ENCODE data around the gene HOXA5. TPM values are rescaled to one million over a fixed set of nuclear protein-coding genes. Genes with fewer than 3 reads are reported as not detected.

HOXA5 gene
- total RNA-seq, 1 experiment from 2014 or later = 7.5 TPM

- Histone ChIP-seq H3K4me3 (ENCODE audit: low read length) (peak overlapping the region; percentile 84), H2AFZ (ENCODE audit: low read length) (peak overlapping the region; percentile 91), H3K27ac (ENCODE audit: low read length) (peak overlapping the region; percentile 97), H3K36me3 (ENCODE audit: low read depth, low read length) (peaks cover 23% of the 10 kb centered on the region), H3K79me2 (ENCODE audit: low read length) (peaks cover 51% of the 10 kb centered on the region), H3K27me3 (ENCODE audit: low read length) (no peaks in the 10 kb centered on the region), H3K9me2 (replicated peaks; ENCODE audit: low read length) (no peaks in the 10 kb centered on the region), H3K4me1 (ENCODE audit: insufficient read depth, low read length) (peaks cover 15% of the 10 kb centered on the region), H3F3A (ENCODE audit: low read length, unreplicated experiment) (peaks cover 5% of the 10 kb centered on the region), H4K20me1 (ENCODE audit: low read length) (peaks cover 20% of the 10 kb centered on the region), H3K9ac (ENCODE audit: low read length) (peak overlapping the region; percentile 84), H3K9me3 (ENCODE audit: low read length) (no peaks in the 10 kb centered on the region), H3K4me2 (ENCODE audit: low read length) (peak overlapping the region; percentile 93)
- ATAC-seq (peak; percentile 0; the same call in 1 of the 2 replicates), DNase-seq (no peak)
- intact Hi-C loops (cut with micrococcal nuclease) = loop anchor here (1.0 to 5.0 kb wide), 8 partner anchors 307 to 1269 kb away; no protein-coding TSS in a partner anchor
- ChIA-PET POLR2A (ENCODE audit: unreplicated experiment) (interaction anchor here (0.6 to 1.5 kb wide), 3 partner anchors 9 to 28 kb away, joined by 4 to 26 read pairs (median 12); partner anchors contain the start of gene HOXA3), CTCF (interaction anchor here (0.6 to 2.4 kb wide), 11 partner anchors 9 to 1847 kb away, joined by 3 to 26 read pairs (median 12); partner anchors contain the start of gene HOXA3)
- BruUV-seq (replicated peaks) = no TSS peak
- TF ChIP-seq EZH2phosphoT487 (IDR thresholded peaks at IDR 0.05; ENCODE audit: borderline replicate concordance, low read length) (no peak), CTCF (conservative IDR thresholded peaks at IDR 0.05; ENCODE audit: low read depth, low read length) (no peak; the same call in 1 of the 2 replicates), EZH2 (IDR thresholded peaks at IDR 0.05; ENCODE audit: low read length, unreplicated experiment) (no peak)
Observed at GRCh38 chr7:27161214-27161720, 17.8 kb upstream of the HOXA5 start.

GRCh38 chr7:27160546-27161213 is 17.2 kb upstream of the HOXA5 start:
- Histone ChIP-seq H3K9ac (ENCODE audit: low read length) (peak overlapping the region; percentile 84), H3K27ac (ENCODE audit: low read length) (peak overlapping the region; percentile 97), H3K4me1 (ENCODE audit: insufficient read depth, low read length) (peaks cover 15% of the 10 kb centered on the region), H3K9me3 (ENCODE audit: low read length) (no peaks in the 10 kb centered on the region), H3K4me2 (ENCODE audit: low read length) (peak overlapping the region; percentile 93), H3K9me2 (replicated peaks; ENCODE audit: low read length) (no peaks in the 10 kb centered on the region), H3K27me3 (ENCODE audit: low read length) (no peaks in the 10 kb centered on the region), H3K36me3 (ENCODE audit: low read depth, low read length) (peaks cover 23% of the 10 kb centered on the region), H2AFZ (ENCODE audit: low read length) (peak overlapping the region; percentile 91), H3F3A (ENCODE audit: low read length, unreplicated experiment) (peaks cover 5% of the 10 kb centered on the region), H3K79me2 (ENCODE audit: low read length) (peaks cover 45% of the 10 kb centered on the region), H3K4me3 (ENCODE audit: low read length) (peak overlapping the region; percentile 84), H4K20me1 (ENCODE audit: low read length) (peaks cover 20% of the 10 kb centered on the region)
- TF ChIP-seq EZH2 (IDR thresholded peaks at IDR 0.05; ENCODE audit: low read length, unreplicated experiment) (no peak), EZH2phosphoT487 (IDR thresholded peaks at IDR 0.05; ENCODE audit: borderline replicate concordance, low read length) (no peak), CTCF (conservative IDR thresholded peaks at IDR 0.05; ENCODE audit: low read depth, low read length) (peak; percentile 96)
- no TSS peak for BruUV-seq (replicated peaks)
- ATAC-seq (peak; percentile 19), DNase-seq (peak; percentile 87)
- intact Hi-C loops (cut with micrococcal nuclease) = loop anchor here (1.0 to 5.0 kb wide), 8 partner anchors 306 to 1268 kb away; no protein-coding TSS in a partner anchor
- ChIA-PET POLR2A (ENCODE audit: unreplicated experiment) (interaction anchor here (0.6 to 1.5 kb wide), 3 partner anchors 8 to 28 kb away, joined by 4 to 26 read pairs (median 12); partner anchors contain the start of gene HOXA3), CTCF (interaction anchor here (0.6 to 2.4 kb wide), 12 partner anchors 8 to 1847 kb away, joined by 3 to 26 read pairs (median 10); partner anchors contain the start of gene HOXA3)

Data from PC-3 (cell line).